T-helper 2 cell (primary cell): ENCODE measurements around the gene POU6F2.

Source experiments
- DNase-seq, 5 experiments: peaks; one replicate each; pipeline versions ENCODE4 v3.0.0 to v3.0.0-alpha.2; 2012 to 2022

Gene POU6F2

GRCh38 chr7:39069896-39070881, 92.5 kb downstream of the POU6F2 start:
- DNase-seq = no peak

- no peak for DNase-seq
These were observed 93.4 kb downstream of the POU6F2 start for GRCh38 chr7:39071116-39071515.

GRCh38 chr7:39073432-39073831, 95.7 kb downstream of the POU6F2 start:
- DNase-seq = no peak

- DNase-seq = no peak
These were observed 97.5 kb downstream of the POU6F2 start for GRCh38 chr7:39075210-39075609.

- DNase-seq = no peak
These were observed 106.1 kb downstream of the POU6F2 start for GRCh38 chr7:39083781-39084180.

GRCh38 chr7:39084349-39084748, 106.6 kb downstream of the POU6F2 start:
- DNase-seq = no peak

- no peak for DNase-seq
These were observed 107.5 kb downstream of the POU6F2 start for GRCh38 chr7:39085189-39085588.

GRCh38 chr7:39085590-39086049, 107.9 kb downstream of the POU6F2 start:
- no peak for DNase-seq

GRCh38 chr7:39086638-39087360, 109.1 kb downstream of the POU6F2 start:
- DNase-seq = no peak

- no peak for DNase-seq
These were observed 111.3 kb downstream of the POU6F2 start for GRCh38 chr7:39088730-39089593.

- no peak for DNase-seq
These were observed 113.4 kb downstream of the POU6F2 start for GRCh38 chr7:39091145-39091544.

- DNase-seq = no peak
These were observed 114.1 kb downstream of the POU6F2 start for GRCh38 chr7:39091774-39092173.

GRCh38 chr7:39094731-39095130, 117.0 kb downstream of the POU6F2 start:
- DNase-seq = no peak

GRCh38 chr7:39095875-39096619, 118.3 kb downstream of the POU6F2 start:
- DNase-seq = no peak

- DNase-seq = no peak
These were observed 120.8 kb downstream of the POU6F2 start for GRCh38 chr7:39098506-39098905.

- no peak for DNase-seq
These were observed 121.4 kb downstream of the POU6F2 start for GRCh38 chr7:39099146-39099545.

- DNase-seq = no peak
These were observed 122.6 kb downstream of the POU6F2 start for GRCh38 chr7:39100270-39100669.

- DNase-seq = no peak
These were observed 124.5 kb downstream of the POU6F2 start for GRCh38 chr7:39102234-39102633.

GRCh38 chr7:39105720-39106119, 128.0 kb downstream of the POU6F2 start:
- no peak for DNase-seq

GRCh38 chr7:39125846-39126245, 148.1 kb downstream of the POU6F2 start:
- DNase-seq = no peak

GRCh38 chr7:39127058-39127457, 149.3 kb downstream of the POU6F2 start:
- DNase-seq = peak in 1 of 5 experiments; percentile 2

- no peak for DNase-seq
These were observed 150.7 kb downstream of the POU6F2 start for GRCh38 chr7:39128287-39128843.
